HK-2 (cell line): ENCODE results near the gene ADGRA3.
"Not testable (repeated sequence)": the region's sequence is repeated elsewhere in the genome, so short reads cannot be mapped to it uniquely, and the experiment has no call there.

Source experiments
- DNase-seq: peaks from one replicate; pipeline ENCODE4 v3.0.0-alpha.2; 2018; ENCODE audit not compliant: unreplicated experiment

The ADGRA3 gene

GRCh38 chr4:22480675-22481327, 35.1 kb downstream of the ADGRA3 start:
- no peak for DNase-seq

GRCh38 chr4:22478426-22478825, 37.4 kb downstream of the ADGRA3 start:
- no peak for DNase-seq

GRCh38 chr4:22477813-22478182, 38.1 kb downstream of the ADGRA3 start:
- DNase-seq: no peak

GRCh38 chr4:22477136-22477812, 38.6 kb downstream of the ADGRA3 start:
- DNase-seq: no peak

GRCh38 chr4:22476011-22476410, 39.9 kb downstream of the ADGRA3 start:
- no peak for DNase-seq

GRCh38 chr4:22475311-22475646, 40.6 kb downstream of the ADGRA3 start:
- DNase-seq: not testable (repeated sequence)

GRCh38 chr4:22474636-22475310, 41.1 kb downstream of the ADGRA3 start:
- DNase-seq: no peak

GRCh38 chr4:22473268-22473667, 42.6 kb downstream of the ADGRA3 start:
- no peak for DNase-seq

GRCh38 chr4:22471999-22472461, 43.8 kb downstream of the ADGRA3 start:
- DNase-seq: no peak

- DNase-seq: no peak
These were observed 44.4 kb downstream of the ADGRA3 start for GRCh38 chr4:22471419-22471818.

- DNase-seq: no peak
These were observed 49.3 kb downstream of the ADGRA3 start for GRCh38 chr4:22466581-22466980.

- no peak for DNase-seq
These were observed 49.9 kb downstream of the ADGRA3 start for GRCh38 chr4:22465996-22466395.

- DNase-seq: no peak
These were observed 50.5 kb downstream of the ADGRA3 start for GRCh38 chr4:22465349-22465748.

GRCh38 chr4:22463179-22463578, 52.7 kb downstream of the ADGRA3 start:
- DNase-seq: no peak

GRCh38 chr4:22462688-22463087, 53.2 kb downstream of the ADGRA3 start:
- no peak for DNase-seq

GRCh38 chr4:22460266-22460665, 55.6 kb downstream of the ADGRA3 start:
- no peak for DNase-seq

GRCh38 chr4:22458098-22458497, 57.8 kb downstream of the ADGRA3 start:
- peak; percentile 20 for DNase-seq

GRCh38 chr4:22457348-22457747, 58.5 kb downstream of the ADGRA3 start:
- no peak for DNase-seq

- no peak for DNase-seq
These were observed 59.6 kb downstream of the ADGRA3 start for GRCh38 chr4:22456291-22456690.

- no peak for DNase-seq
These were observed 60.9 kb downstream of the ADGRA3 start for GRCh38 chr4:22454955-22455354.

- DNase-seq: no peak
These were observed 61.5 kb downstream of the ADGRA3 start for GRCh38 chr4:22454216-22454838.

- no peak for DNase-seq
These were observed 71.1 kb downstream of the ADGRA3 start for GRCh38 chr4:22444813-22445212.

- DNase-seq: no peak
These were observed 72.9 kb downstream of the ADGRA3 start for GRCh38 chr4:22442956-22443355.
